A549 treated with dexamethasone at 1 μM for 4 hours (cell line): ENCODE measurements around the gene SEC16B. TPM values are rescaled to one million over a fixed set of nuclear protein-coding genes. Genes with fewer than 3 reads are reported as not detected.

Experiments used
- total RNA-seq: library from RNA; stranded (reverse); fragments of 200-300 nt; extraction: Qiagen RNA extraction; gene quantifications from 5 replicates; pipeline ENCODE4 v1.2.3, GENCODE V29; 2022

The SEC16B gene
- total RNA-seq, result 0.65 to 1.0 TPM (median 0.89 TPM) in 5 replicates

GRCh38 chr1:177969825-177970371 lies at the start of gene SEC16B:
Gene SEC16B (minus strand): TSS chr1:177970058. CDS start chr1:177967981, 2,077 bp downstream.

Other genes with a start within 250 kb of the SEC16B start
- 14.3 to 24.8 TPM (median 18.7 TPM) in 5 replicates for gene RASAL2, start 124.0 kb upstream of the SEC16B start, total RNA-seq